H9 (cell line): Measurements from ENCODE around the gene CCDC180. TPM values are rescaled to one million over a fixed set of nuclear protein-coding genes. Genes with fewer than 3 reads are reported as not detected.
A peak's percentile ranks its signal among the peaks of the same experiment; 100 is the strongest.

Experiments used
- DNase-seq: peaks from one replicate; pipeline ENCODE4 v3.0.0-alpha.2; 2017
- H2AFZ ChIP-seq: one replicate; pipeline ENCODE4 v1.6.1; 2013; ENCODE audit warnings: mild to moderate bottlenecking, low read length, control low read depth, moderate library complexity
- H2AK5ac ChIP-seq: 2 replicates; pipeline ENCODE4 v1.6.1; 2013; ENCODE audit warnings: low read length, control low read depth, mixed read lengths; ENCODE audit not compliant: insufficient read length
- H2BK120ac ChIP-seq: one replicate; pipeline ENCODE4 v1.6.1; 2013; ENCODE audit warnings: low read depth, mild to moderate bottlenecking, low read length, control low read depth, inconsistent platforms; ENCODE audit not compliant: poor library complexity, severe bottlenecking
- H2BK12ac ChIP-seq: 2 replicates; pipeline ENCODE4 v1.6.1; 2013; ENCODE audit warnings: low read length, control low read depth, mixed read lengths, low read depth; ENCODE audit not compliant: insufficient read length
- H2BK15ac ChIP-seq: 2 replicates; pipeline ENCODE4 v1.6.1; 2013; ENCODE audit warnings: low read depth, low read length, control low read depth
- H2BK20ac ChIP-seq: one replicate; pipeline ENCODE4 v1.6.1; 2013; ENCODE audit warnings: low read depth, mild to moderate bottlenecking, low read length, control low read depth, inconsistent platforms; ENCODE audit not compliant: poor library complexity, severe bottlenecking
- H2BK5ac ChIP-seq: 2 replicates; pipeline ENCODE4 v1.6.1; 2013; ENCODE audit warnings: low read length, control low read depth, mixed read lengths; ENCODE audit not compliant: insufficient read length
- H3K14ac ChIP-seq: 2 replicates; pipeline ENCODE4 v1.6.1; 2013; ENCODE audit warnings: low read length, control low read depth; ENCODE audit not compliant: insufficient read depth
- H3K18ac ChIP-seq: 2 replicates; pipeline ENCODE4 v1.6.1; 2013; ENCODE audit warnings: low read depth, mild to moderate bottlenecking, mixed read lengths, low read length, control low read depth; ENCODE audit not compliant: insufficient read length
- H3K23ac ChIP-seq: 2 replicates; pipeline ENCODE4 v1.6.1; 2013; ENCODE audit warnings: low read length, control low read depth, mixed read lengths, low read depth; ENCODE audit not compliant: insufficient read length
- H3K23me2 ChIP-seq: 2 replicates; pipeline ENCODE4 v1.6.1; 2013; ENCODE audit warnings: low read depth, mild to moderate bottlenecking, mixed read lengths, low read length, control low read depth; ENCODE audit not compliant: insufficient read length, poor library complexity, severe bottlenecking
- H3K27ac ChIP-seq: 2 replicates; pipeline ENCODE4 v1.5.1; 2013; ENCODE audit warnings: low read length, control low read depth, mixed read lengths, low read depth; ENCODE audit not compliant: insufficient read length
- H3K27me3 ChIP-seq: 2 replicates; pipeline ENCODE4 v1.6.1; 2013; ENCODE audit warnings: low read length, control low read depth, inconsistent platforms; ENCODE audit not compliant: insufficient read depth
- H3K4ac ChIP-seq: 2 replicates; pipeline ENCODE4 v1.6.1; 2013; ENCODE audit warnings: low read depth, mild to moderate bottlenecking, control low read depth, inconsistent platforms, low read length, moderate library complexity
- H3K4me1 ChIP-seq: 2 replicates; pipeline ENCODE4 v1.6.1; 2013; ENCODE audit warnings: low read length, control low read depth, inconsistent platforms; ENCODE audit not compliant: insufficient read depth
- H3K4me2 ChIP-seq: 2 replicates; pipeline ENCODE4 v1.6.1; 2013; ENCODE audit warnings: low read length, control low read depth, mixed read lengths; ENCODE audit not compliant: insufficient read length, insufficient read depth
- H3K56ac ChIP-seq: 2 replicates; pipeline ENCODE4 v1.6.1; 2013; ENCODE audit warnings: low read depth, mild to moderate bottlenecking, mixed read lengths, low read length, control low read depth; ENCODE audit not compliant: insufficient read length
- H3K79me1 ChIP-seq: 2 replicates; pipeline ENCODE4 v1.6.1; 2013; ENCODE audit warnings: low read depth, mild to moderate bottlenecking, moderate library complexity, low read length, control low read depth, inconsistent platforms; ENCODE audit not compliant: insufficient read depth, poor library complexity, severe bottlenecking
- H3K79me2 ChIP-seq: 2 replicates; pipeline ENCODE4 v1.6.1; 2013; ENCODE audit warnings: low read length, control low read depth, inconsistent platforms; ENCODE audit not compliant: insufficient read depth
- H3K9ac ChIP-seq: 2 replicates; pipeline ENCODE4 v1.6.1; 2013; ENCODE audit warnings: low read length, control low read depth, mixed read lengths; ENCODE audit not compliant: insufficient read length; ENCODE audit errors: extremely low read depth
- H3K9me3 ChIP-seq: one replicate; pipeline ENCODE4 v1.6.1; 2013; ENCODE audit warnings: low read depth, low read length, inconsistent platforms; ENCODE audit not compliant: control insufficient read depth
- H3T11ph ChIP-seq: one replicate; pipeline ENCODE4 v1.6.1; 2013; ENCODE audit warnings: mild to moderate bottlenecking, low read length, control low read depth, inconsistent platforms
- H4K20me1 ChIP-seq: one replicate; pipeline ENCODE4 v1.6.1; 2013; ENCODE audit not compliant: control insufficient read depth, insufficient read length, insufficient read depth
- H4K5ac ChIP-seq: 2 replicates; pipeline ENCODE4 v1.6.1; 2013; ENCODE audit warnings: low read depth, mild to moderate bottlenecking, mixed read lengths, low read length, control low read depth; ENCODE audit not compliant: insufficient read length
- H4K8ac ChIP-seq: replicated peaks from 2 replicates; pipeline ENCODE4 v1.6.1; 2013; ENCODE audit warnings: low read length, control low read depth, mixed read lengths, low read depth; ENCODE audit not compliant: insufficient read length
- H4K91ac ChIP-seq: 2 replicates; pipeline ENCODE4 v1.6.1; 2013; ENCODE audit warnings: low read depth, mild to moderate bottlenecking, moderate library complexity, mixed read lengths, low read length, control low read depth; ENCODE audit not compliant: insufficient read length
- H3K27ac Mint-ChIP-seq, 3 experiments: 2 replicates in 2 of 3; 3 replicates in 1 of 3; pipeline ENCODE4 v1.8.0; 2020 to 2021; ENCODE audit warnings: mixed read lengths in 3 of 3, mild to moderate bottlenecking in 1 of 3, moderate library complexity in 1 of 3
- H3K27me3 Mint-ChIP-seq: 2 replicates; pipeline ENCODE4 v1.8.0; 2021; ENCODE audit warnings: low read depth, mild to moderate bottlenecking, moderate library complexity, mixed read lengths
- H3K36me3 Mint-ChIP-seq, 3 experiments: 2 replicates in 2 of 3; 3 replicates in 1 of 3; pipeline ENCODE4 v1.8.0; 2020 to 2021; ENCODE audit warnings: low read depth in 3 of 3, mixed read lengths in 3 of 3; ENCODE audit not compliant: insufficient read depth in 1 of 3
- H3K4me1 Mint-ChIP-seq, 2 experiments: 2 replicates each; pipeline ENCODE4 v1.8.0; 2020; ENCODE audit warnings: mixed read lengths in 2 of 2
- H3K4me3 Mint-ChIP-seq, 2 experiments: 2 replicates in 1 of 2; 3 replicates in 1 of 2; pipeline ENCODE4 v1.8.0; 2020 to 2021; ENCODE audit warnings: mild to moderate bottlenecking in 2 of 2, mixed read lengths in 2 of 2, moderate library complexity in 1 of 2
- H3K9me3 Mint-ChIP-seq, 2 experiments: 2 replicates in 1 of 2; 3 replicates in 1 of 2; pipeline ENCODE4 v1.8.0; 2020; ENCODE audit warnings: mild to moderate bottlenecking in 2 of 2, mixed read lengths in 2 of 2, moderate library complexity in 1 of 2
- CTCF ChIP-seq: fragments of 200-600 bp; sonication (generic); conservative IDR thresholded peaks from 3 replicates; pipeline ENCODE4 v1.8.0; 2021; ENCODE audit warnings: antibody characterized with exemption, mild to moderate bottlenecking
- WGBS: extraction: QIAGEN DNeasy Blood & Tissue Kit; methylation state at CpG from one replicate; pipeline ENCODE4 v1.1.7; 2013; ENCODE audit warnings: missing lambda C conversion rate, low lambda C conversion rate, mixed read lengths; ENCODE audit not compliant: insufficient read length; ENCODE audit errors: extremely low coverage; 5-methylcytosine and 5-hydroxymethylcytosine counted together
- total RNA-seq: library from RNA; stranded (reverse); gene quantifications from 2 replicates; pipeline ENCODE4 v1.2.1, GENCODE V29; 2021

The CCDC180 gene
- total RNA-seq, 1 experiment from 2014 or later: 5.9 TPM

GRCh38 chr9:97284798-97285197, 22.7 kb upstream of the CCDC180 start:
- H3K4me3 Mint-ChIP-seq: no peak overlapping the region
- no peak for DNase-seq
- Histone ChIP-seq H3K27ac (no peak overlapping the region), H3K56ac (no peak overlapping the region), H3K4me2 (no peak overlapping the region), H3K23me2 (no peaks in the 10 kb centered on the region), H2AK5ac (no peak overlapping the region), H2BK120ac (no peak overlapping the region), H3K79me2 (no peaks in the 10 kb centered on the region), H3K14ac (no peak overlapping the region), H2BK12ac (no peak overlapping the region), H4K91ac (no peak overlapping the region), H4K8ac (no peak overlapping the region), H4K20me1 (no peaks in the 10 kb centered on the region), H2BK5ac (no peak overlapping the region), H3K27me3 (no peaks in the 10 kb centered on the region), H2AFZ (no peak overlapping the region), H3K4ac (no peak overlapping the region), H2BK20ac (no peak overlapping the region), H3T11ph (no peak overlapping the region), H3K4me1 (no peaks in the 10 kb centered on the region), H3K18ac (no peak overlapping the region), H3K9me3 (no peaks in the 10 kb centered on the region), H3K9ac (no peak overlapping the region), H3K23ac (no peak overlapping the region), H3K79me1 (no peaks in the 10 kb centered on the region), H4K5ac (no peak overlapping the region), H2BK15ac (no peak overlapping the region)
- H3K36me3 Mint-ChIP-seq: peaks cover 54 to 84% (median 74%) of the 10 kb centered on the region in 3 experiments
- no peaks in the 10 kb centered on the region for H3K4me1 Mint-ChIP-seq
- peak; percentile 39; the same call in 2 of the 3 replicates for TF ChIP-seq CTCF
- H3K27ac Mint-ChIP-seq: no peak overlapping the region
- H3K9me3 Mint-ChIP-seq: peaks cover 14 to 16% of the 10 kb centered on the region in 2 experiments
- no CpG with 5 or more reads among the region's 2 CpGs for WGBS
- H3K27me3 Mint-ChIP-seq: no peaks in the 10 kb centered on the region
